Lung microvascular endothelial cell (primary cell): Measurements from ENCODE around the gene SLC36A2. TPM values are rescaled to one million over a fixed set of nuclear protein-coding genes. Genes with fewer than 3 reads are reported as not detected.
A peak's percentile ranks its signal among the peaks of the same experiment; 100 is the strongest.
"Not testable (repeated sequence)": the region's sequence is repeated elsewhere in the genome, so short reads cannot be mapped to it uniquely, and the experiment has no call there.

Experiments
- DNase-seq, 2 donors: peaks; one replicate each; pipeline versions ENCODE4 v3.0.0 to v3.0.0-alpha.2; 2010; ENCODE audit warnings: low read depth in 2 of 2
- total RNA-seq: library from RNA; depleted of rRNA; stranded (reverse); fragments of >200 nt; gene quantifications from 2 replicates; pipeline ENCODE4 v1.2.1, GENCODE V29; 2014

SLC36A2 gene
- total RNA-seq, 1 donor from 2014 or later, result not detected

GRCh38 chr5:151326266-151326665 is 21.1 kb downstream of the SLC36A2 start:
- no peak for DNase-seq

DNA sequence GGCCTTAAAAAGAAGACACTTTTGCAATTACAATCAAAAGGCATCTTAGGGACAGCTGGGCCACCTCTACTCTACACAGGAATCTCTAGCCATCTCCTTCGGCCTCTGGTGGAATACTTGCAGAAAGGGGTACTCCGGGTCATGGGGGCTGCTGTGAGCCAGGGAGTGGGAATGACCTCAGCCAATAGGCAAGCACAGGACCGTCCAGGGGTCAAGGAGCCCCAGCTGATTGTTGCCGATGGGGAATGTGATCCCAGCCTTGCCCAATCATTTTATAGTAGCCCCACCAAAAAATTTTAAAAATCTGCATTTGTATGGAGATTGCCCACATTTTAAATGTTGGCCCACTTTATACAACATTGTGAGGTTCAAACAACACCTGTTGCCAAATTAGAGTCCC is 26.9 kb downstream of the SLC36A2 start:
- DNase-seq, result no peak

GRCh38 chr5:151318850-151319732 is 28.3 kb downstream of the SLC36A2 start:
- peak in 1 of 2 donors; percentile 23 for DNase-seq

GRCh38 chr5:151317871-151318270 is 29.5 kb downstream of the SLC36A2 start:
- no peak for DNase-seq

DNA sequence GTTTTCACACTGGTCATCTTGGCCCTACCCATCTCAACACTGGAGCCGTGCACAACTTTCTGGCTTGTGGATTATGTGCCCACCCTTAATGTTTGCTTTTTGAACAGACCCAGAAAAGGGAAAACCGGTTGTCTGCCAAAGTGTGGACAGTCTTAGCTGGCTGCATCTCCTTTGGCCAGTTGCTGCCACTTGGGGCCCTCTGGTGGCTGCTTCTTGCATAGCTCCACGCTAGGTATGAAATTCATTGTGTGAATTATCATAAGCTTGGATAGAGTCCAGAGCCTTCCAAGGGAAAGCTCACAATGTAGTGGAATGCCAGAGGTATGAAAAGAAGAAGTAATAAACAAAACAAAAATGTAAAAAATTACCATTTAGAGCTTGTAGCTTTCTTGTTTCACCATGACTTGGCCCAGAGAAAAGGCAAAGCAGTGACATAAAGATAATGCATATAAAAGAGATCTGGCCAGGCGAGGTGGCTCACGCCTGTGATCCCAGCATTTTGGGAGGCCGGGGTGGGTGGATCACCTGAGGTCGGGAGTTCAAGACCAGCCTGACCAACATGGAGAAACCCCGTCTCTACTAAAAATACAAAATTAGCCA is 31.3 kb downstream of the SLC36A2 start:
- DNase-seq, result peak; percentile 73 to 74

- no peak for DNase-seq
Measured at GRCh38 chr5:151313357-151313756, 34.0 kb downstream of the SLC36A2 start.

DNA sequence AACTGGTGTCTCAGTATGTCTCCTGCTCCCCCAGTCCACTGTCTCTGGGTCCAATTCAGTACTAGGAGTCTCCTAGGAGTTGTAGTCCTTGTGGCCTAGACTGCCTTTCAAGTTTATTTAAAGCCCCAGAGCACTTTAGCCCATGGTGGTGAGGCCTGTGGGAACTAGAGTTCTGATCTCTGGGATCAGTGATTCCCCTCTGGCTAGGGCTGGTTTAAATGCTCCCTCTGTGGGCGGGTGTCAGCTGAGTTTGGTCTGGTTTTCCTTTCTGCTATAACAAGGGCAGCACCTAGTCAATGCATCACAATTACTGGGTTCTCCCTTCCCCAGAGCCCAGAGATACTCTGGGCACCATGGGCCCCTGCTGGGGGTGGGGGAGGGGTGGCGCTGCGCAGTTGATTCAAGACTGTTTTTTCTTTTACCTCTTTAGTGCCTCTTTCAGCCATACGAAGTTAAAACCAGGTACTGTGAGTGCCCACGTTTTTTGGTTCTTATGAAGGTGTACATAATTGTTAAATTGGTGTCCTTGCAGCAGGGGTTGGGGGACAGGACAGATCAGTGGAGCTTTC is 34.5 kb downstream of the SLC36A2 start:
- no peak for DNase-seq

DNA sequence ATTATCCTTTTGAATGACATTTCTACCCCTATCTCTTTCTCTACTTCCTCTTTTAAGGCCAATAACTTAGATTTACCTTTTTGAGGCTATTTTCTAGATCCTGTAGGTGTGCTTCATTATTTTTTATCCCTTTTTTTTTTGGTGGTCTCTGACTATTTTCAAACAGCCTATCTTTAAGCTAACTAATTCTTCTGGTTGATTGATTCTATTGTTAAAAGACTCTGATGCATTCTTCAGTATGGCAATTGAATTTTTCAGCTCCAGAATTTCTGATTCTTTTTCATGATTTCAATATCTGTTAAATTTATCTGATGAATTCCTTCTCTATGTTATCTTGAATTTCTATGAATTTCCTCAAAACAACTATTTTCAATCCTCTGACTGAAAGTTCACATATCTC is 36.4 kb downstream of the SLC36A2 start:
- no peak for DNase-seq

GRCh38 chr5:151309821-151310220 is 37.5 kb downstream of the SLC36A2 start:
- DNase-seq, result not testable (repeated sequence)

DNA sequence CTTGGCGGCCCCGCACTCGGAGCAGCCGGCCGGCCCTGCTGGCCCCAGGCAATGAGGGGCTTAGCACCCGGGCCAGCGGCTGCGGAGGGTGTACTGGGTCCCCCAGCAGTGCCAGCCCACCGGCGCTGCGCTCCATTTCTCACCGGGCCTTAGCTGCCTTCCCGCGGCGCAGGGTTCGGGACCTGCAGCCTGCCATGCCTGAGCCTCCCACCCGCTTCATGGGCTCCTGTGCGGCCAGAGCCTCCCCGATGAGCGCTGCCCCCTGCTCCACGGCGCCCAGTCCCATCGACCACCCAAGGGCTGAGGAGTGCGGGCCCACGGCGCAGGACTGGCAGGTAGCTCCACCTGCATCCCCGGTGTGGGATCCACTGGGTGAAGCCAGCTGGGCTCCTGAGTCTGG is 38.1 kb downstream of the SLC36A2 start:
- DNase-seq, result not testable (repeated sequence)

GRCh38 chr5:151303666-151304065 is 43.7 kb downstream of the SLC36A2 start, which contains the start of gene SLC36A3:
Gene SLC36A3 (minus strand): TSS chr5:151303766. CDS start chr5:151303354, 412 bp downstream.
- DNase-seq, result no peak

- peak in 1 of 2 donors; percentile 72 for DNase-seq
Measured at GRCh38 chr5:151298063-151298855, 49.1 kb downstream of the SLC36A2 start.

DNA sequence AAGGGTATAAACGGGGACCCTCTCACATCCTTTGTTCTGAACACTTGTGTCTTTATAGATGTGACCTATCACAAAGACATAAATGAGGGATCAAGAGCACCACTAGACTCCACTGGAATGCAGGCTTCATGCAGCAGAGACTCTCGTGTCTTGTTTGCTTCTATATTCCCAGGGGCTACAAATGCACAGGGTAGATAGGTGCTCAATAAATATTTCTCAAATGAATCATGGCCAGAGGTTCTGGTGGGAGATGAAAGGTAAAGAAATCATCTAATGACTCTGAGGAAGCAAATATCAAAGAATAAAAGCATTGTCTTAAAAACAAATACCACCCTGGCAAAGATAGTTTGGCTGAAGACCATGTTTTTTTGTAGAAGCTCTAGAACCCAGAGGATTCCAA is 50.4 kb downstream of the SLC36A2 start:
- DNase-seq, result no peak

- DNase-seq, result no peak
Measured at GRCh38 chr5:151296478-151296830, 50.9 kb downstream of the SLC36A2 start.

GRCh38 chr5:151295791-151296477 is 51.4 kb downstream of the SLC36A2 start:
- DNase-seq, result no peak

DNA sequence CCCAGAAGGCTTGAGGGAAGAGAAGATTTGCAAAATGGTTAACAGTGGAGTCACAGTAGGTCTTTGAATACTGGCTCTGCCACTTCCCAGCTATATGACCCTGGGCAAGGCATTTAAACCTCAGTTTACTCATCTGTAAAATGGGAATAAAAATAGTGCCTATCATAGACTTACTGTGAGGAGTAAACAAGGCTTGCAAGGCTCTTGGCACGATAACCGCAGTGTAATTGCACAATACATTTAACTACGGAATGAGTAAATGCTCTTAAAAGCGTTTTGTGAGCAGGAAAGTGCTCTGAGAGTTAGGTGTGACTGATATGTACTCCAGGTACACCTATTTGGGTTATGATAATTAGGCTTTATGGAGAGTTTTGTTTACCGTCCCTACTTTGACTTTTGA is 52.2 kb downstream of the SLC36A2 start:
- no peak for DNase-seq

DNA sequence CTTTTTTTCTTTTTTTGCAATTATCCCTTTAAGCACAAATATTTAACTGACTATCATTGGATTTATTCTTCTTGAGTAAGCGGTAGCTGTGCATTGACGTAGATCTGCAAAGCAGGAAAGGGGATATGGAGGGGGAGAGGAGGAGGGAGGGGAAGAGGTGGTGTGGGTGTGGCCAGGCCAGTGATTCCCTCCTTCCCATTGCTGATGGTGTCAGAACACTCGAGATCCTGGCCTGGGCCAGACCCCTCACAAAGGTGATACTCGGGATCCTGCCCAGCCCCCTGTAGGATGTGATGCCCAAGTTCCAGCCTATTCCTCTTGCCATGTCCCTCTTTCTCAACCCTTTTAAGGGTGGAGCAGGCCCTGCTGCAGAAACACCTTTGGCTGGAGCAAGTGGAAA is 53.7 kb downstream of the SLC36A2 start:
- DNase-seq, result no peak

- no peak for DNase-seq
Measured at GRCh38 chr5:151288180-151288579, 59.2 kb downstream of the SLC36A2 start.

- DNase-seq, result no peak
Measured at GRCh38 chr5:151286246-151286645, 61.1 kb downstream of the SLC36A2 start.

GRCh38 chr5:151285683-151286082 is 61.7 kb downstream of the SLC36A2 start:
- DNase-seq, result no peak

- no peak for DNase-seq
Measured at GRCh38 chr5:151284392-151284967, 62.9 kb downstream of the SLC36A2 start.
